ENCODE data around the gene BAIAP3.

The BAIAP3 gene

GRCh38 chr16:1361685-1362360 lies 28.4 kb downstream of the BAIAP3 start:
- no peak overlapping the region for H3K4me3 ChIP-seq (ENCODE audit: low read depth, low read length)
- DNase-seq (ENCODE audit: low read depth): no peak
- TF ChIP-seq CTCF (IDR thresholded peaks at IDR 0.05; ENCODE audit: low read depth, low read length, missing control alignments): no peak

GRCh38 chr16:1362807-1363206 lies 29.4 kb downstream of the BAIAP3 start:
- DNase-seq (ENCODE audit: low read depth): no peak
- H3K4me3 ChIP-seq (ENCODE audit: low read depth, low read length): no peak overlapping the region
- TF ChIP-seq CTCF (IDR thresholded peaks at IDR 0.05; ENCODE audit: low read depth, low read length, missing control alignments): no peak

- no peak overlapping the region for H3K4me3 ChIP-seq (ENCODE audit: low read depth, low read length)
- DNase-seq (ENCODE audit: low read depth): no peak
- peak; percentile 86 for TF ChIP-seq CTCF (IDR thresholded peaks at IDR 0.05; ENCODE audit: low read depth, low read length, missing control alignments)
These were observed 30.1 kb downstream of the BAIAP3 start for GRCh38 chr16:1363501-1364041.

- TF ChIP-seq CTCF (IDR thresholded peaks at IDR 0.05; ENCODE audit: low read depth, low read length, missing control alignments): no peak
- no peak overlapping the region for H3K4me3 ChIP-seq (ENCODE audit: low read depth, low read length)
- no peak for DNase-seq (ENCODE audit: low read depth)
These were observed 31.1 kb downstream of the BAIAP3 start for GRCh38 chr16:1364510-1364909.

GRCh38 chr16:1366060-1366711 lies 32.7 kb downstream of the BAIAP3 start:
- no peak overlapping the region for H3K4me3 ChIP-seq (ENCODE audit: low read depth, low read length)
- TF ChIP-seq CTCF (IDR thresholded peaks at IDR 0.05; ENCODE audit: low read depth, low read length, missing control alignments): no peak
- DNase-seq (ENCODE audit: low read depth): no peak

GRCh38 chr16:1366712-1367299 lies 33.4 kb downstream of the BAIAP3 start:
- H3K4me3 ChIP-seq (ENCODE audit: low read depth, low read length): no peak overlapping the region
- no peak for DNase-seq (ENCODE audit: low read depth)

More at GRCh38 chr16:1366712-1367299, 33.4 kb downstream of the BAIAP3 start:
- TF ChIP-seq CTCF (IDR thresholded peaks at IDR 0.05; ENCODE audit: low read depth, low read length, missing control alignments): no peak
